ENCODE measurements around the gene M1AP.

M1AP gene

GRCh38 chr2:74532222-74532621 is 115.9 kb downstream of the M1AP start:
- H3K4me1 ChIP-seq (ENCODE audit: low read length) = peaks cover 14% of the 10 kb centered on the region
- TF ChIP-seq EZH2phosphoT487 (IDR thresholded peaks at IDR 0.05; ENCODE audit: low read length) = no peak
- peak; percentile 44 for TF ChIP-seq CTCF (IDR thresholded peaks at IDR 0.05; ENCODE audit: low read length)
- no peak for TF ChIP-seq EZH2 (optimal IDR thresholded peaks at IDR 0.05; ENCODE audit: low read depth, low read length)
- 0 out of 2 replicates have a peak, but pooled peaks cover 6% of the 10 kb centered on the region for H3K27me3 ChIP-seq (replicated peaks; ENCODE audit: insufficient read depth, low read length)
- DNase-seq = peak; percentile 51
- H3K36me3 ChIP-seq (replicated peaks; ENCODE audit: insufficient read depth, low read length) = peaks cover 2% of the 10 kb centered on the region; the same call in 1 of the 2 replicates
- no peaks in the 10 kb centered on the region for H3K9me2 ChIP-seq (replicated peaks; ENCODE audit: insufficient read depth, low read length)
- no peak overlapping the region for H3K4me3 ChIP-seq (ENCODE audit: low read length)
- H2AFZ ChIP-seq (ENCODE audit: low read length) = no peak overlapping the region
- H3K9ac ChIP-seq (ENCODE audit: low read length) = no peak overlapping the region
- peaks cover 5% of the 10 kb centered on the region; the same call in 1 of the 2 replicates for H3F3A ChIP-seq (ENCODE audit: insufficient read depth, low read length)
- no peaks in the 10 kb centered on the region for H3K9me3 ChIP-seq (replicated peaks; ENCODE audit: insufficient read depth, low read length)
- no peak overlapping the region for H3K27ac ChIP-seq (ENCODE audit: low read length)
- peaks cover 40% of the 10 kb centered on the region for H3K79me2 ChIP-seq (ENCODE audit: low read length)
- H4K20me1 ChIP-seq (ENCODE audit: insufficient read depth, low read length) = no peaks in the 10 kb centered on the region
- H3K4me2 ChIP-seq (ENCODE audit: low read depth, low read length) = no peak overlapping the region

- peaks cover 14% of the 10 kb centered on the region for H3K4me1 ChIP-seq (ENCODE audit: low read length)
- no peak for DNase-seq
- no peak overlapping the region for H3K4me2 ChIP-seq (ENCODE audit: low read depth, low read length)
- no peaks in the 10 kb centered on the region for H4K20me1 ChIP-seq (ENCODE audit: insufficient read depth, low read length)
- no peak overlapping the region for H3K9ac ChIP-seq (ENCODE audit: low read length)
- H3K4me3 ChIP-seq (ENCODE audit: low read length) = no peak overlapping the region
- H3K27me3 ChIP-seq (replicated peaks; ENCODE audit: insufficient read depth, low read length) = 0 out of 2 replicates have a peak, but pooled peaks cover under 1% of the 10 kb centered on the region
- no peak for TF ChIP-seq EZH2 (optimal IDR thresholded peaks at IDR 0.05; ENCODE audit: low read depth, low read length)
- no peak for TF ChIP-seq CTCF (IDR thresholded peaks at IDR 0.05; ENCODE audit: low read length)
- TF ChIP-seq EZH2phosphoT487 (IDR thresholded peaks at IDR 0.05; ENCODE audit: low read length) = no peak
- H2AFZ ChIP-seq (ENCODE audit: low read length) = no peak overlapping the region
- H3K27ac ChIP-seq (ENCODE audit: low read length) = no peak overlapping the region
- no peaks in the 10 kb centered on the region for H3K9me3 ChIP-seq (replicated peaks; ENCODE audit: insufficient read depth, low read length)
- no peaks in the 10 kb centered on the region for H3K9me2 ChIP-seq (replicated peaks; ENCODE audit: insufficient read depth, low read length)
- H3K79me2 ChIP-seq (ENCODE audit: low read length) = peaks cover 42% of the 10 kb centered on the region
- H3K36me3 ChIP-seq (replicated peaks; ENCODE audit: insufficient read depth, low read length) = peaks cover 7% of the 10 kb centered on the region
- peaks cover 9% of the 10 kb centered on the region; the same call in 1 of the 2 replicates for H3F3A ChIP-seq (ENCODE audit: insufficient read depth, low read length)
These were observed 116.5 kb downstream of the M1AP start for GRCh38 chr2:74531666-74532065.

GRCh38 chr2:74530239-74531187 is 117.6 kb downstream of the M1AP start:
- Histone ChIP-seq H3K4me3 (ENCODE audit: low read length) (peak overlapping the region; percentile 91), H2AFZ (ENCODE audit: low read length) (peak overlapping the region; percentile 72), H3K79me2 (ENCODE audit: low read length) (peaks cover 42% of the 10 kb centered on the region), H4K20me1 (ENCODE audit: insufficient read depth, low read length) (no peaks in the 10 kb centered on the region), H3F3A (ENCODE audit: insufficient read depth, low read length) (peaks cover 15% of the 10 kb centered on the region; the same call in 1 of the 2 replicates), H3K27me3 (replicated peaks; ENCODE audit: insufficient read depth, low read length) (no peaks in the 10 kb centered on the region), H3K27ac (ENCODE audit: low read length) (peak overlapping the region; percentile 69), H3K4me1 (ENCODE audit: low read length) (peaks cover 14% of the 10 kb centered on the region), H3K9me2 (replicated peaks; ENCODE audit: insufficient read depth, low read length) (no peaks in the 10 kb centered on the region), H3K9me3 (replicated peaks; ENCODE audit: insufficient read depth, low read length) (no peaks in the 10 kb centered on the region), H3K4me2 (ENCODE audit: low read depth, low read length) (peak overlapping the region; percentile 91), H3K9ac (ENCODE audit: low read length) (peak overlapping the region; percentile 94), H3K36me3 (replicated peaks; ENCODE audit: insufficient read depth, low read length) (peaks cover 11% of the 10 kb centered on the region)
- DNase-seq = peak; percentile 69
- no peak for TF ChIP-seq CTCF (IDR thresholded peaks at IDR 0.05; ENCODE audit: low read length)

Data from MM.1S (cell line).